HepG2 (cell line): ENCODE measurements around the gene MAML1. TPM values are rescaled to one million over a fixed set of nuclear protein-coding genes. Genes with fewer than 3 reads are reported as not detected.

Source experiments
- ATAC-seq: fragments of 200-7000 bp; cut with Tn5 transposase; 3 replicates; pipeline ENCODE4 v1.9.1; 2020; ENCODE audit warnings: mild to moderate bottlenecking, moderate library complexity
- BruUV-seq: library from RNA; stranded (reverse); fragments of 400-500 nt; replicated peaks from 2 replicates; lab custom pipeline; 2021; lab: Mats Ljungman, UMichigan
- CTCF ChIA-PET: fragments of 300-600 bp; formaldehyde crosslinking; extraction: SDS; loops from one replicate; lab custom pipeline; 2021; ENCODE audit warnings: low total read pairs, inconsistent platforms, low intra/inter-chr PET ratio; lab: Yijun Ruan, JAX
- POLR2A ChIA-PET: fragments of 350-600 bp; sonication (Branson Sonifier 250); formaldehyde crosslinking; loops from one replicate; lab custom pipeline; 2020; ENCODE audit warnings: antibody characterized with exemption, inconsistent platforms; lab: Yijun Ruan, JAX
- DNase-seq: peaks from one replicate; pipeline ENCODE4 v3.0.0-alpha.2; 2015; ENCODE audit warnings: low spot score
- FAIRE-seq: peaks from 3 replicates; lab custom pipeline; 2011; peaks lifted over from hg19 to GRCh38; lab: Jason Lieb, UNC
- H2AFZ ChIP-seq: one replicate; pipeline ENCODE4 v1.6.1; 2011; ENCODE audit warnings: low read length, inconsistent platforms
- H3K27ac ChIP-seq: fragments of 300-600 bp; 3 replicates; pipeline ENCODE4 v1.8.0; 2011; ENCODE audit warnings: mixed run types, mild to moderate bottlenecking, mixed read lengths, low read length, inconsistent platforms; ENCODE audit not compliant: insufficient read depth; ENCODE audit errors: extremely low read length
- H3K27me3 ChIP-seq, 2 experiments: fragments of 200-600 bp in 1 of 2; 2 replicates in 1 of 2; 3 replicates in 1 of 2; pipeline versions ENCODE4 v1.6.0 to v1.8.0; 2011; ENCODE audit warnings: low read length in 2 of 2, mild to moderate bottlenecking in 2 of 2, moderate library complexity in 2 of 2, inconsistent platforms in 1 of 2; ENCODE audit not compliant: insufficient read depth in 2 of 2, control insufficient read depth in 1 of 2
- H3K36me3 ChIP-seq, 2 experiments: fragments of 200-600 bp in 1 of 2; replicated peaks in 1 of 2; 2 replicates in 1 of 2; 3 replicates in 1 of 2; pipeline versions ENCODE4 v1.5.1 to v1.8.0; 2011; ENCODE audit warnings: low read length in 2 of 2, inconsistent platforms in 1 of 2; ENCODE audit not compliant: insufficient read depth in 2 of 2, control insufficient read depth in 1 of 2
- H3K4me1 ChIP-seq: 2 replicates; pipeline ENCODE4 v1.5.1; 2012; ENCODE audit warnings: low read length, inconsistent platforms; ENCODE audit not compliant: insufficient read depth
- H3K4me2 ChIP-seq: 2 replicates; pipeline ENCODE4 v1.6.0; 2011; ENCODE audit warnings: low read depth, low read length, inconsistent platforms
- H3K4me3 ChIP-seq, 3 experiments: fragments of 200-600 bp in 1 of 3; sonication (generic), shearing (Covaris generic) in 1 of 3; replicated peaks in 1 of 3; 2 replicates each; pipeline ENCODE4 v1.5.1; 2011 to 2016; ENCODE audit warnings: low read length in 3 of 3, inconsistent platforms in 2 of 3, low read depth in 2 of 3, mild to moderate bottlenecking in 2 of 3, control low read depth in 1 of 3, mixed read lengths in 1 of 3; ENCODE audit not compliant: insufficient read depth in 1 of 3
- H3K79me2 ChIP-seq: one replicate; pipeline ENCODE4 v1.6.1; 2011; ENCODE audit warnings: low read length, inconsistent platforms; ENCODE audit not compliant: insufficient read depth
- H3K9ac ChIP-seq: 2 replicates; pipeline ENCODE4 v1.6.0; 2011; ENCODE audit warnings: mild to moderate bottlenecking, low read depth, low read length, inconsistent platforms; ENCODE audit not compliant: insufficient read depth
- H3K9me3 ChIP-seq: 2 replicates; pipeline ENCODE4 v1.5.1; 2012; ENCODE audit warnings: mild to moderate bottlenecking, low read length
- H4K20me1 ChIP-seq: 2 replicates; pipeline ENCODE4 v1.6.0; 2011; ENCODE audit warnings: inconsistent platforms, mild to moderate bottlenecking, low read length, moderate library complexity; ENCODE audit not compliant: insufficient read depth
- CBX2 ChIP-seq, 2 experiments: fragments of 200-600 bp in 1 of 2; sonication (generic); formaldehyde crosslinking in 1 of 2; IDR thresholded peaks; 2 replicates each; pipeline versions ENCODE4 v1.7.0 to v1.8.1; 2018 to 2022; ENCODE audit warnings: low read depth in 2 of 2, low read length in 1 of 2, mild to moderate bottlenecking in 1 of 2, missing genetic modification reagents in 1 of 2
- MIER3 ChIP-seq: IDR thresholded peaks from 2 replicates; pipeline ENCODE4 v1.6.1; 2016; ENCODE audit warnings: missing compliant biosample characterization, borderline replicate concordance
- MYNN ChIP-seq: sonication (generic); formaldehyde crosslinking; IDR thresholded peaks from 2 replicates; pipeline ENCODE4 v1.4.0; 2020; ENCODE audit warnings: mild to moderate bottlenecking, low read depth, missing genetic modification reagents
- MZF1 ChIP-seq: sonication (generic); formaldehyde crosslinking; IDR thresholded peaks from 2 replicates; pipeline ENCODE4 v1.8.1; 2023; ENCODE audit warnings: mild to moderate bottlenecking, missing genetic modification reagents, borderline replicate concordance
- RBFOX2 ChIP-seq: fragments of 200-400 bp; formaldehyde crosslinking; IDR thresholded peaks from 2 replicates; pipeline ENCODE4 v1.6.1; 2017; ENCODE audit warnings: low read depth, mild to moderate bottlenecking, low read length
- RFX3 ChIP-seq: IDR thresholded peaks from 2 replicates; pipeline ENCODE4 v1.6.1; 2016; ENCODE audit warnings: missing biosample characterization, missing genetic modification reagents
- RXRB ChIP-seq: IDR thresholded peaks from 2 replicates; pipeline ENCODE4 v1.6.1; 2016; ENCODE audit warnings: borderline replicate concordance, missing genetic modification reagents, missing compliant biosample characterization
- SMARCC2 ChIP-seq: fragments of 450-650 bp; IDR thresholded peaks from 2 replicates; pipeline ENCODE4 v1.6.1; 2017; ENCODE audit warnings: antibody characterized with exemption, mild to moderate bottlenecking
- SRSF4 ChIP-seq: fragments of 200-400 bp; formaldehyde crosslinking; IDR thresholded peaks from one replicate; pipeline ENCODE4 v1.6.1; 2018; ENCODE audit warnings: mild to moderate bottlenecking, low read depth, low read length, moderate library complexity; ENCODE audit not compliant: poor library complexity, severe bottlenecking
- SUZ12 ChIP-seq: fragments of 150-350 bp; IDR thresholded peaks from 2 replicates; pipeline ENCODE4 v1.6.1; 2014; ENCODE audit warnings: low read depth, low read length
- ZFP62 ChIP-seq: sonication (generic); formaldehyde crosslinking; IDR thresholded peaks from 2 replicates; pipeline ENCODE4 v1.4.0; 2020; ENCODE audit warnings: missing genetic modification reagents
- ZNF530 ChIP-seq: sonication (generic); formaldehyde crosslinking; IDR thresholded peaks from 2 replicates; pipeline ENCODE4 v1.5.0; 2020; ENCODE audit warnings: low read depth, mild to moderate bottlenecking, missing genetic modification reagents
- ZNF558 ChIP-seq: sonication (generic); formaldehyde crosslinking; IDR thresholded peaks from 2 replicates; pipeline ENCODE4 v1.9.0; 2022; ENCODE audit warnings: mild to moderate bottlenecking, missing genetic modification reagents, borderline replicate concordance
- ZNF567 ChIP-seq: sonication (generic); formaldehyde crosslinking; IDR thresholded peaks from 2 replicates; pipeline ENCODE4 v1.8.1; 2023; ENCODE audit warnings: mild to moderate bottlenecking, missing genetic modification reagents, borderline replicate concordance
- ZNF605 ChIP-seq: sonication (generic); formaldehyde crosslinking; IDR thresholded peaks from 2 replicates; pipeline ENCODE4 v1.8.0; 2022; ENCODE audit warnings: mild to moderate bottlenecking, missing genetic modification reagents
- ZNF780A ChIP-seq: sonication (generic); formaldehyde crosslinking; IDR thresholded peaks from 2 replicates; pipeline ENCODE4 v1.8.0; 2022; ENCODE audit warnings: mild to moderate bottlenecking, missing genetic modification reagents, moderate library complexity
- WGBS: methylation state at CpG from one replicate; pipeline ENCODE4 v1.1.6; 2017; ENCODE audit warnings: low lambda C conversion rate; 5-methylcytosine and 5-hydroxymethylcytosine counted together
- in situ Hi-C: cut with HindIII; loops from 2 replicates; pipeline ENCODE4 v1.10.0; 2017; ENCODE audit warnings: low pct_unique_long_range_greater_than_20kb; ENCODE audit not compliant: extremely low pct_ligation_motif_present
- intact Hi-C: fragments of 100-400 bp; cut with micrococcal nuclease; formaldehyde crosslinking; loops from one replicate; pipeline ENCODE4 v1.10.0; 2022; ENCODE audit not compliant: unreplicated experiment
- polyA plus RNA-seq, 8 experiments: library from polyadenylated mRNA; depleted of rRNA in 3 of 8; stranded (reverse) in 7 of 8; unstranded in 1 of 8; fragments of >200 nt; fragmentation: Illumina TruSeq in 4 of 8; extraction: Trizol in 4 of 8; gene quantifications; 2 replicates each; pipeline versions ENCODE4 v1.2.1 to v1.2.3, GENCODE V29; 2011 to 2016; ENCODE audit warnings: low read depth in 4 of 8, missing spikeins in 1 of 8, mixed read lengths in 1 of 8; ENCODE audit not compliant: insufficient read depth in 1 of 8
- total RNA-seq, 5 experiments: library from RNA; depleted of rRNA; stranded (reverse); fragments of >200 nt; fragmentation: Illumina TruSeq; extraction: Trizol; gene quantifications; 2 replicates each; pipeline ENCODE4 v1.2.3, GENCODE V29; 2016; ENCODE audit warnings: low read depth in 1 of 5
- TF ChIP-seq, protein P1 (sequence below): sonication (generic); formaldehyde crosslinking; IDR thresholded peaks from 2 replicates; pipeline ENCODE4 v1.4.0; 2020; ENCODE audit warnings: low read depth, mild to moderate bottlenecking, missing genetic modification reagents

MAML1 gene
- total and polyA plus RNA-seq, 2 of the 13 experiments (the other 11 are each of a cell fraction or from before 2014, with no cell fraction given) = 10.0 to 10.8 TPM

- TF ChIP-seq, protein P1, sequence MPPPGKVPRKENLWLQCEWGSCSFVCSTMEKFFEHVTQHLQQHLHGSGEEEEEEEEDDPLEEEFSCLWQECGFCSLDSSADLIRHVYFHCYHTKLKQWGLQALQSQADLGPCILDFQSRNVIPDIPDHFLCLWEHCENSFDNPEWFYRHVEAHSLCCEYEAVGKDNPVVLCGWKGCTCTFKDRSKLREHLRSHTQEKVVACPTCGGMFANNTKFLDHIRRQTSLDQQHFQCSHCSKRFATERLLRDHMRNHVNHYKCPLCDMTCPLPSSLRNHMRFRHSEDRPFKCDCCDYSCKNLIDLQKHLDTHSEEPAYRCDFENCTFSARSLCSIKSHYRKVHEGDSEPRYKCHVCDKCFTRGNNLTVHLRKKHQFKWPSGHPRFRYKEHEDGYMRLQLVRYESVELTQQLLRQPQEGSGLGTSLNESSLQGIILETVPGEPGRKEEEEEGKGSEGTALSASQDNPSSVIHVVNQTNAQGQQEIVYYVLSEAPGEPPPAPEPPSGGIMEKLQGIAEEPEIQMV (CRISPR knock-in tag) = 0 out of 2 replicates have a peak, but pooled peaks have one; percentile 55
- TF ChIP-seq ZNF605 (CRISPR knock-in tag) (no peak), MZF1 (CRISPR knock-in tag) (no peak), ZNF558 (CRISPR knock-in tag) (peak; percentile 48; the same call in 1 of the 2 replicates), SUZ12 (no peak), RFX3 (CRISPR knock-in tag) (no peak)
These were observed 88.1 kb downstream of the MAML1 start, which contains the start of gene SQSTM1 (continued) for GRCh38 chr5:179820483-179821297.

DNA sequence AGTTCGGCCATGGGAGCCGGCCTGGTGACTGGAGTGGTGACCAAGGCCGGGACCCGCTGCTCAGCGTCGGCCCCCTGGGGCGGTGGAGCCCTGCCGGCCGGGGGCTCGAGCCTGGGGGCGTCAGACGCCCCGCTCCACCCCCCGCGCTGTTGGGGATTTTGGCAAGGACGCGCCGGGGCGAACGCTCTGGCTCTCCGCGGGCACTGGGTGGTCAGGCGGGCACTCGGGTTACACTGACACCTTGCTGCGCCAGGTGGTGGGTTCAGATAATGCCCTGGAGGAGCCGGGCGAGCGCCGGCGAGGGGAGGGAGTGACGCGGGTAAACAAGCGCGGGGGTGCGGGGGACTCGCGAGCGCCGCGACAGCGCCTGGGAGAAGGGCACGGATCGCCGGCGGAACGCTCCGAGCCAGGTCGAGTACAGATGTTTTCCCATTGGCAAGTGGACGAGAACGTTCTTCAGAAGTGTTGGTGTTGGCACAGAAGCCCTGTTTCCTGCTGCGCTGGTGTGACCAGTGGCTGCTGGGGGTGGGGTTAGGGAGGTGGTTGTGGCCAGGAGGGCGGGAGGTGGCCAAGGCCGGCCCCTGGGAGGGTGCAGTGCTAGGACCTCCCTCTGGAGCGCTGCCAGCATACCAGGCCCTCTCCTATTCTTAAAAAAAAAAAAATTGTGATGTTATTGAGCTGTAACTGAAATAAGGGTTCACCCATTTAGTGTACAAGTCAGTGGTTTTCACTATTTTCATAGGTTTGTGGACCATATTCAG, 88.9 kb downstream of the MAML1 start:
- POLR2A ChIA-PET = interaction anchor here (0.6 to 5.3 kb wide), 21 partner anchors 9 to 198 kb away, joined by 3 to 115 read pairs (median 6); partner anchors contain the start of genes HNRNPH1, MGAT4B and MRNIP
- in situ Hi-C loops = no loop called here
- no peak for TF ChIP-seq ZFP62 (CRISPR knock-in tag)
- no peak for TF ChIP-seq ZNF567
- 0 out of 2 replicates have a peak, but pooled peaks have one; percentile 34 for TF ChIP-seq ZNF780A
- TF ChIP-seq SMARCC2 = no peak
- TF ChIP-seq CBX2 (IDR thresholded peaks at IDR 0.05; ENCODE audit: low read depth, low read length) = no peak
- no peak for TF ChIP-seq CBX2 (CRISPR knock-in tag; IDR thresholded peaks at IDR 0.05; ENCODE audit: low read depth)
- TF ChIP-seq RXRB = peak; percentile 16; the same call in 1 of the 2 replicates
- TF ChIP-seq SRSF4 = no peak
- TF ChIP-seq MYNN (CRISPR knock-in tag) = no peak
- no peak for TF ChIP-seq ZNF530 (CRISPR knock-in tag)
- no peak for TF ChIP-seq MIER3 (CRISPR knock-in tag)
- peak; percentile 86 for TF ChIP-seq RBFOX2

More for the DNA sequence above, 88.9 kb downstream of the MAML1 start:
- BruUV-seq = no TSS peak
- Histone ChIP-seq H4K20me1 (peaks cover 50% of the 10 kb centered on the region), H3K4me3 (peak overlapping the region; percentile 97 to 99 (median 99)), H3K4me1 (peaks cover 78% of the 10 kb centered on the region), H3K79me2 (peaks cover 49% of the 10 kb centered on the region), H3K36me3 (peaks cover 12 to 26% of the 10 kb centered on the region in 2 experiments), H3K27ac (peak overlapping the region; percentile 99), H3K9ac (peak overlapping the region; percentile 100), H3K4me2 (peak overlapping the region; percentile 92), H3K27me3 (no peaks in the 10 kb centered on the region), H3K9me3 (no peaks in the 10 kb centered on the region), H2AFZ (no peak overlapping the region)
- ATAC-seq (peak; percentile 48), FAIRE-seq (peak; percentile 66), DNase-seq (peak; percentile 80)
- intact Hi-C loops = no loop called here
- CTCF ChIA-PET = no interaction called here
- 4% methylated on average over 5 of the region's 54 CpGs for WGBS
